GM12872 (cell line): ENCODE data around the gene NDUFB3.

Source experiments
- TF ChIP-seq, protein P1 (sequence below): IDR thresholded peaks from 3 replicates; pipeline ENCODE4 v1.5.1; 2011; ENCODE audit warnings: low read depth, mild to moderate bottlenecking, low read length, moderate library complexity; ENCODE audit not compliant: insufficient read depth

The NDUFB3 gene

DNA sequence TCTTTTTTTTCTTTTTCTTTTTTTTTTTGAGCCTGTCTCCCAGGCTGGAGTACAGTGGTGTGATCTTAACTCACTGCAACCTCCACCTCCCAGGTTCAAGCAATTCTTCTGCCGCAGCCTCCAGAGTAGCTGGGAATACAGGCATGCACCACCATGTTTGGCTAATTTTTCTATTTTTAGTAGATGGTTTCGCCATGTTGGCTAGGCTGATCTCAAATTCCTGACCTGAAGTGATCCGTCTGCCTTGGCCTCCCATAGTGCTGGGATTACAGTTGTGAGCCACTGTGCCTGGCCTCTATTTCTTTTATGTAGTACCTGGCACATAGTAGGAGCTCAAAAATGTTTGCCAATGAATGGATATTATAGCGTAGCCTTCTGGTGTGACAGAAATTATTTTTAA lies 37.4 kb downstream of the NDUFB3 start:
- TF ChIP-seq, protein P1, sequence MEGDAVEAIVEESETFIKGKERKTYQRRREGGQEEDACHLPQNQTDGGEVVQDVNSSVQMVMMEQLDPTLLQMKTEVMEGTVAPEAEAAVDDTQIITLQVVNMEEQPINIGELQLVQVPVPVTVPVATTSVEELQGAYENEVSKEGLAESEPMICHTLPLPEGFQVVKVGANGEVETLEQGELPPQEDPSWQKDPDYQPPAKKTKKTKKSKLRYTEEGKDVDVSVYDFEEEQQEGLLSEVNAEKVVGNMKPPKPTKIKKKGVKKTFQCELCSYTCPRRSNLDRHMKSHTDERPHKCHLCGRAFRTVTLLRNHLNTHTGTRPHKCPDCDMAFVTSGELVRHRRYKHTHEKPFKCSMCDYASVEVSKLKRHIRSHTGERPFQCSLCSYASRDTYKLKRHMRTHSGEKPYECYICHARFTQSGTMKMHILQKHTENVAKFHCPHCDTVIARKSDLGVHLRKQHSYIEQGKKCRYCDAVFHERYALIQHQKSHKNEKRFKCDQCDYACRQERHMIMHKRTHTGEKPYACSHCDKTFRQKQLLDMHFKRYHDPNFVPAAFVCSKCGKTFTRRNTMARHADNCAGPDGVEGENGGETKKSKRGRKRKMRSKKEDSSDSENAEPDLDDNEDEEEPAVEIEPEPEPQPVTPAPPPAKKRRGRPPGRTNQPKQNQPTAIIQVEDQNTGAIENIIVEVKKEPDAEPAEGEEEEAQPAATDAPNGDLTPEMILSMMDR: no peak

DNA sequence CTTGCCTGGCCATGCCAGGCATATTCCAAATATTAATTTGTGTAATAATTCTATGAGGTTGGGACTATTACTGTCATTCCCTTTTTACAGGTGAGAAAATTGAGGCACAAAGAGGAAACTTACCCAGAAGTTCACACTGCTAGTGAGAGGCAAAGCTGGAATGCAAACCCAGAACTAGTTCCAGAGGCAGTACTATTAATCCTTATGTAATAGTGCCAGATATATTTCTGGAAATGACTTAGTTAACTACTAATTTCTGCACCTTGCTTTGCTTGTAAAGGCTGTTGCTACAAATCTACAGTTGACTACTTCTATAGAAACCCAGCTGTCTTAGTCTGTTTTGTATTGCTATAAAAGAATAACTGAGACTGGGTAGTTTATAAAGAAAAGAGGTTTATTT lies 38.8 kb downstream of the NDUFB3 start:
- TF ChIP-seq, protein P1: no peak

DNA sequence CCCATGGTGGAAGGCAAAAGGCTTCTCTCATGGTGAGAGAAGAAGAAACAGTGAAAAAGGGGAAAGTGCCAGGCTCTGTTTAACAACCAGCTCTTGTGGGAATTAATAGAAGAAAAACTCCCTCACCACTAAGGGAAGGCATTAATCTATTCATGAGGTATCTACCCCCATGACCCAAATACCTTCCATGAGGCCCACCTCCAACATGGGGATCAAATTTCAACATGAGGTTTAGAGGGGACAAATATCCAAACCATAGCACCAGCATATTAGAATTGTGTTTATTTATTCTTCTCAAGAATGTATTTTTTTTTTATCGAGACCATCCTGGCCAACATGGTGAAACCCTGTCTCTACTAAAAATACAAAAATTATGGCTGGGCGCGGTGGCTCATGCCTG lies 39.3 kb downstream of the NDUFB3 start:
- TF ChIP-seq, protein P1: no peak

DNA sequence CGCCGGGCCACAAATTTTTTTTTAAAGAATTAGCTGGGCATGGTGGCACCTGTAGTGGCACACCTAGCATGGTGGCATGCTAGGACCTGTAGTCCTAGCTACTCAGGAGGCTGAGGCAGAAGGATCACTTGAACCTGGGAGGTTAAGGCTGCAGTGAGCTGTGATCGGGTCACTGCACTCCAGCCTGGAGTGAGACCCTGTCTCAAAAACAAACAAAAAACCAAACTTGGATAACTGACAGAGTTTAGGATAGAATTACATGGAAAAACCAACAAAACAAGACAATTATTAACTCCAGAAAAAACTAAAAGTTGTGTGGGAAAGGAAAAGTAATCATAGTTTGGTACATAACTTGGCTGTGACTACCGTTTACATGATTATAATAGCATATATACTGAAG lies 42.5 kb downstream of the NDUFB3 start:
- TF ChIP-seq, protein P1: no peak

DNA sequence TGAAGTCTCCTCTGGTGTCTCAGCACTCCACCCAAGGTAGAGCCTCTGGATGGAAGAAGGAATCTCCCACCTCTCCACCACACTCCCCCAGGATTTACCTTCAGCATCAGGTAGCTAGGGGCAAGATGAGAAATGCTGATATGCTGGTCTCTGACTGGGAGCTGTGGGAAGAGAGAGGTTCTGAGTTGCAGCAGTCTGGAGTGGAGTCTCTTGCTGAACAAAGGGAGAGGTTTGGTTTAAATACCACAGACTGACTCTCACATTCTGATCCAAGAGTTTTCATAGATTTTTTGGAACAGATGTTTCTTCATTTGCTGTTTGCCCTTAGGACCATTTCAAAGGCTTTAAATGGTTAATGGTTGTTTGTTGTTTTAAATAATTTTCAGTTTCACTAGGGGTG lies 43.0 kb downstream of the NDUFB3 start:
- TF ChIP-seq, protein P1: no peak

DNA sequence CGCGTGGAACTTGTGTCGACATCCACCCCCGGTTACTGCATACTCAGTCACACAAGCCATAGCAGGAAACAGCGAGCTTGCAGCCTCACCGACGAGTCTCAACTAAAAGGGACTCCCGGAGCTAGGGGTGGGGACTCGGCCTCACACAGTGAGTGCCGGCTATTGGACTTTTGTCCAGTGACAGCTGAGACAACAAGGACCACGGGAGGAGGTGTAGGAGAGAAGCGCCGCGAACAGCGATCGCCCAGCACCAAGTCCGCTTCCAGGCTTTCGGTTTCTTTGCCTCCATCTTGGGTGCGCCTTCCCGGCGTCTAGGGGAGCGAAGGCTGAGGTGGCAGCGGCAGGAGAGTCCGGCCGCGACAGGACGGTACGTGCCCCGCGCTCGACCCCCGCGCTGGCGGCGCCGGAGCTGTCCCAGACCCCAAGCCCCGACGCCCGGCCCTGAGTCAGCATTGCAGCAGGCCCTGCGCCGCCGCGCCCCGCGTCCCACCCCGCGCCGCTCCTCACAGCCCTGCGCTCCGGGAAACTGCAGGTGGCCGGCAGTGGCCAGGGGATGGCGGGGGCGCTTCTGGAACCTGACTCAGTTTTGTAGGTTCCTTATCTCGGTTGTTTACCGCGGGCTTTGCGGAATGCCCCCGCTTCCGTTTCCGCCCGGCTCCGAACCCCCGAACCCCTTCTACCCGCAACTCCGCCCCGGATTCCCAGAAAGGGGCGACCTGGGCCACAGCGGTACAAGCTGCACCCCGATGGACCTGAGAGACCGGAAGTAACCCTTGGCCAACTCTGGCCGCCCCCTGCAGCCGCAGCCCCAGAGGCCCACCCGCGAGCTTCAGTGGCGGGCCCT lies 44.5 kb downstream of the NDUFB3 start, which contains the start of gene CFLAR:
Gene CFLAR (plus strand): TSS at position 50 of the 844 bp plus-strand sequence. CDS start 13,702 bp downstream, outside the sequence.
- TF ChIP-seq, protein P1: no peak

DNA sequence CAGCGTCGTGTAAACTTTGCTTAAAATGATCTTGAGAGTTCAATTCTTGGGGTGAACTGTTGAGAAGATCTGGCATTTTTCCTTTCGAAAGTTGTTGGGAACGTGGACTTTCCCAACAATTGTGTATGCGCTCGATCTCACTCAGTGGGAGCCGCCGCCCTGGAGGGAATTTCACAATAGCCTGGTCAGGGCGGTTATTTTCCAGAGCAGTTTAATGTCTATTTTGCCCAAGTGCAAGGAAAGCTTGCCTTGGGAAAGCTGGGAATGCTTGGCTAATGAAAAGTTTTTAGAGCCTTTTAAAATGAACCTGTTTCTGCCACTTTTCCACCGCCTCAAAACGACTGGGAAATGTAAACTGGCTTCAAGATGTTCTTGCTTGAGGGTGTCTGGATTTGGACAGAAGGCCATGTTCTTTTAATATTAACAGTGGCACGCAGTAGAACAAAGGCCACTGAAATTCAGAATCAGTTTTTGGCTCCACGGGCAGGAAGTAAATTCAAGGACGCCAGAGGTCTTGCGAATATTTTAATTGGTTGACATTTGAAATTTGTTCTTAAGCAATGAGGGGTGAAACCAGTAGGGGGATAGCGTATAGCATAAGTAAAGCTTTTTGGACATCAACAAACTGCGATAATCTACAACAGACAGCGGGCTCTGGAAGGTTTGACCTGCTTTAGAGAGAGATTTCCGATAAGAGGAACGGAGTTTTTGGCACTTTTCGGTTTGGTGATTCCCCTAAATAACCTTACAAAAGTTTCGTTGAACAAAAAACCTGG lies 45.3 kb downstream of the NDUFB3 start:
- TF ChIP-seq, protein P1: peak; percentile 48
